Right hindlimb (tissue), 1 donor: ENCODE data around the gene ROBO4.
A peak's percentile ranks its signal among the peaks of the same experiment; 100 is the strongest.

Experiments used
- DNase-seq: peaks from one replicate; pipeline ENCODE4 v3.0.0-alpha.2; 2018

ROBO4 gene

DNA sequence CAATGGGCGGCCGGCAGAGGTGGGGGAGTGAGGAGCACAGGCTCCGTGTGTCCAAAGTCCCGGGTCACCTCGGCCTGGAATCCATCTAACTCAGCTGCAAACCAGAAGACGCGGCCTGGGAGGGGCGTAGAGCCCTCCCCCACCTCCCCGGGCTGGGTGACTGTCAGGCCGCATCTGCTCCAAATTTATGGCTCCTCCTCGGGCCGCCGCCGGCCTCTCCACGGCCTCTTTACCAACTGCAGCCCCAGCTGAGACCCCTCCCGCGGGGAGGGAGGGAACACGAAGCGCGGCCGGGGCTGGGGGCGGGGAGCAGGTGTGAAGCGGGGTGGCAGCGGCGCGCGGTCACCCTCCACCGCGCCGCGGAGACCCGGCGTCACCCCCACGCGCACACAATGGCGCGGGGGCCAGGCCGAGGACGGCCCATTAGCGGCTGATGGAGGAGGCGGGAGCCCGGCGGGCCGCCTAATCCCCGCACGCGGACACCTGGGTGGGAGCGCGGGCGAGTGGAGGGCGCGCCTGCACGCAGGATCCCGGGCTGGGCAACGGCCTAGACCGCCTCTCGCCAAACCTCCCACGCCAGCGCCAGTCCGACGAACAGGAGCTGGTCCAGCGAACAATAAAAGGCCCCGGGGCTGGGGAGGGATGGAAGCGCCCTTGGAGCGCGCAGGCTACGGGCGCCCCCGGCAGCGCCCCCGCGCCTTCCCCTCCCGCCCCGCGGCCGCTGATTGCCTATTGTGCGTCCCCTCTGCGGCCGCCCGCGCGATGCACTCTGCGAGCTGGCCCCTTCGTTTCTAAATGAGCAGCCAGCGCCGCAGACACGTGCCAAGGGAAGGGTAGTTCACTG, 58.3 kb downstream of the ROBO4 start:
- DNase-seq = peak; percentile 40

DNA sequence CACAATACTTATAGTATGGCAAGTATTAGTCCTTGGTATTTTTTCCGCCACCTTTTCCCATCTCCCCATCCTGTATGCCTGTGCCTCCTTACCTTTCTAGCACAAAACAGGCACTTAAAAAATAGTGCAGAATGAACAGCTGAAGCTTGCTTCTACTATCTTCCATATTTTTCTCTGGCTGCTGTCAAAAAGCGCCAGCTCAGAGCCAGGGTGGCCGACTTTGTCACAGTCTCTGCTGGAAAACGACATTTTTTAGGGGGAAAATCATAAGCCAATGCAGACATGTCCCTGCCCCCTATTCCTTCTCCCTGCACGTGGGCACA, 58.9 kb downstream of the ROBO4 start:
- DNase-seq = no peak

- DNase-seq = peak; percentile 46
These were observed 60.2 kb downstream of the ROBO4 start for GRCh38 chr11:124837491-124837856.

GRCh38 chr11:124835918-124836317, 61.7 kb downstream of the ROBO4 start:
- DNase-seq = no peak

- no peak for DNase-seq
These were observed 63.0 kb downstream of the ROBO4 start for GRCh38 chr11:124834526-124835180.
